KMS-11 (cell line): ENCODE measurements around the gene PRPF6.

Experiments used
- H2AFZ ChIP-seq: fragments of 200-600 bp; sonication (generic); 2 replicates; pipeline ENCODE4 v1.6.1; 2016; ENCODE audit warnings: antibody characterized with exemption, mixed run types, low read depth
- H3K27ac ChIP-seq: fragments of 200-600 bp; sonication (generic); 2 replicates; pipeline ENCODE4 v1.6.1; 2016; ENCODE audit warnings: mild to moderate bottlenecking, mixed run types
- H3K27me3 ChIP-seq: fragments of 200-600 bp; sonication (generic); 2 replicates; pipeline ENCODE4 v1.6.1; 2017; ENCODE audit warnings: mild to moderate bottlenecking, low read depth, mixed run types, moderate library complexity; ENCODE audit not compliant: insufficient read depth
- H3K36me3 ChIP-seq: fragments of 200-600 bp; sonication (generic); 2 replicates; pipeline ENCODE4 v1.6.1; 2017; ENCODE audit warnings: mild to moderate bottlenecking, mixed run types; ENCODE audit not compliant: insufficient read depth
- H3K4me1 ChIP-seq: fragments of 200-600 bp; sonication (generic); 2 replicates; pipeline ENCODE4 v1.6.1; 2016; ENCODE audit warnings: mild to moderate bottlenecking, low read depth, mixed run types; ENCODE audit not compliant: poor library complexity, severe bottlenecking
- H3K4me2 ChIP-seq: fragments of 200-600 bp; sonication (generic); 2 replicates; pipeline ENCODE4 v1.7.0; 2016; ENCODE audit warnings: mild to moderate bottlenecking, mixed run types
- H3K4me3 ChIP-seq: fragments of 200-600 bp; sonication (generic); IDR thresholded peaks from 2 replicates; pipeline ENCODE4 v1.6.1; 2017; ENCODE audit warnings: low read depth, low read length, mixed read lengths; ENCODE audit not compliant: insufficient read depth
- H3K79me2 ChIP-seq: fragments of 200-600 bp; sonication (generic); 2 replicates; pipeline ENCODE4 v1.6.1; 2016; ENCODE audit warnings: low read depth, mixed run types; ENCODE audit not compliant: insufficient read depth
- H3K9ac ChIP-seq: fragments of 200-600 bp; sonication (generic); 2 replicates; pipeline ENCODE4 v1.6.1; 2016; ENCODE audit warnings: mild to moderate bottlenecking, mixed run types
- H4K20me1 ChIP-seq: fragments of 200-600 bp; sonication (generic); 2 replicates; pipeline ENCODE4 v1.6.1; 2016; ENCODE audit warnings: mild to moderate bottlenecking, mixed run types; ENCODE audit not compliant: insufficient read depth
- CTCF ChIP-seq: fragments of 200-600 bp; sonication (generic); conservative IDR thresholded peaks from 2 replicates; pipeline ENCODE4 v1.6.1; 2017; ENCODE audit warnings: low read depth, mild to moderate bottlenecking, antibody characterized with exemption, low read length, moderate library complexity, mixed read lengths

PRPF6 gene

GRCh38 chr20:64078934-64079272 is 98.0 kb downstream of the PRPF6 start:
- Histone ChIP-seq H2AFZ (peak overlapping the region; percentile 87), H4K20me1 (no peaks in the 10 kb centered on the region), H3K4me3 (no peak overlapping the region), H3K27me3 (peaks cover 44% of the 10 kb centered on the region), H3K36me3 (no peaks in the 10 kb centered on the region), H3K4me1 (peaks cover 20% of the 10 kb centered on the region), H3K9ac (peak overlapping the region; percentile 74; the same call in 1 of the 2 replicates), H3K27ac (no peak overlapping the region), H3K79me2 (no peaks in the 10 kb centered on the region), H3K4me2 (peak overlapping the region; percentile 98)
- TF ChIP-seq CTCF, result no peak

GRCh38 chr20:64079273-64080012 is 98.5 kb downstream of the PRPF6 start, which contains the start of gene RGS19:
TSS of gene RGS19 (minus strand) at chr20:64079518. CDS start at chr20:64076886, 2,632 bp downstream.
- no peak for TF ChIP-seq CTCF
- peaks cover 48% of the 10 kb centered on the region for H3K27me3 ChIP-seq
- peaks cover 20% of the 10 kb centered on the region for H3K4me1 ChIP-seq
- no peak within 1 kb of the TSS for H3K4me3 ChIP-seq
- H3K9ac ChIP-seq, result peak within 1 kb of the TSS; percentile 74
- H4K20me1 ChIP-seq, result no peaks in the 10 kb centered on the region
- peak within 1 kb of the TSS; percentile 87 for H2AFZ ChIP-seq
- peak within 1 kb of the TSS; percentile 98 for H3K4me2 ChIP-seq
- H3K79me2 ChIP-seq, result no peaks in the 10 kb centered on the region
- H3K36me3 ChIP-seq, result no peaks in the 10 kb centered on the region
- H3K27ac ChIP-seq, result no peak within 1 kb of the TSS

- TF ChIP-seq CTCF, result no peak
- Histone ChIP-seq H3K27ac (no peak within 1 kb of the TSS), H2AFZ (peak within 1 kb of the TSS; percentile 87)
Measured at GRCh38 chr20:64080013-64080812, 99.3 kb downstream of the PRPF6 start, which contains the start of gene OPRL1. TSS of gene OPRL1 (plus strand) at chr20:64080082. CDS start at chr20:64092721, 12,639 bp downstream.

DNA sequence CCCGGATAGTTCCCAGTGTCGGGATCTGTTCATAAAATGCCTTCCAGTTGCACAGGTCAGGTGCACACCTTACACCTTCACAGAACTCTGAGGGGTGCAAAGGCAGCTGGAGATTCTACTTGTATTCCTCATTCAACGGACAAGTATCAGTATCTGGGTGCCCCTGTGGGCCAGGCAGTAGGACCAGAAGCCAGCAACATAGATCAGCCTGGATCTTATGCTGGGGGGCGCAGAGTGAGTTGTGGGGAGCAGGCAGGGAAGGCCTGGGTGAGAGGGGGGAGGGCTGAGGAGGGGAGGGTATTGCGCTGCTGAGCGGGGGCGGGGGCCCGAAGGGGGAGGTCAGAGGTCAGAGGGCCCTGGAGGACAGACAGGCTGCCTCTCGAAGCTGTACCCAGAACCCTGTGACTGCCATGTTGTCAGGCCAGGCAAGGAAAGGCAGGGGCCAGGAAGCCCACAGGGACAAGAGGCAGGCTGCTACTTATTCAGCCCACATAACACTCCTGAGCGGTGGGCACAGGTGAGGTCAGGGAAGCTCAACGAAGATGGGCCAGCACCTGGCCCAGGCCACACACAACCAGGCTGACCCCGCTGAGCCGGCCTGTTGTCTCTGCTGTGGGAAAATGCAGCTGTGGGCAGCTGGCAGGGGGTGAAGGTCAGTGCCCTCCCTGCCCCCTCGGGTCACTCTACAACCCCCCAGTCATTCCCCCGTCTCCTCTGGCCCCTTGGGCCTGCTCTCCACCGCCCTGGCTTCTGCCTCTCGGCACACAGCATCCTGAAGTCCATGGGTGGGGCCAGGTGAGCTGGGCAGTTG is 100.1 kb downstream of the PRPF6 start:
- H3K9ac ChIP-seq, result no peak overlapping the region
- no peak overlapping the region for H3K4me2 ChIP-seq
- H3K4me3 ChIP-seq, result no peak overlapping the region
- H4K20me1 ChIP-seq, result no peaks in the 10 kb centered on the region
- H3K27ac ChIP-seq, result no peak overlapping the region
- H3K79me2 ChIP-seq, result no peaks in the 10 kb centered on the region
- H3K27me3 ChIP-seq, result peaks cover 63% of the 10 kb centered on the region
- no peaks in the 10 kb centered on the region for H3K36me3 ChIP-seq
- no peak for TF ChIP-seq CTCF
- no peak overlapping the region for H2AFZ ChIP-seq
- peaks cover 20% of the 10 kb centered on the region for H3K4me1 ChIP-seq

More at GRCh38 chr20:64080013-64080812, 99.3 kb downstream of the PRPF6 start, which contains the start of gene OPRL1:
- Histone ChIP-seq H3K4me3 (no peak within 1 kb of the TSS), H3K27me3 (peaks cover 56% of the 10 kb centered on the region), H4K20me1 (no peaks in the 10 kb centered on the region), H3K36me3 (no peaks in the 10 kb centered on the region), H3K79me2 (no peaks in the 10 kb centered on the region), H3K9ac (peak within 1 kb of the TSS; percentile 74), H3K4me1 (peaks cover 20% of the 10 kb centered on the region), H3K4me2 (peak within 1 kb of the TSS; percentile 98)
